HEK293 (cell line): ENCODE measurements around the gene CEP112.

Experiments
- CTCF ChIP-seq: fragments of 450-650 bp; formaldehyde crosslinking; IDR thresholded peaks from 2 replicates; pipeline ENCODE4 v1.5.1; 2016; ENCODE audit warnings: missing biosample characterization, missing genetic modification characterization
- KLF1 ChIP-seq: fragments of 450-650 bp; formaldehyde crosslinking; IDR thresholded peaks from 2 replicates; pipeline ENCODE4 v1.5.1; 2016; ENCODE audit warnings: missing biosample characterization, missing genetic modification characterization
- PATZ1 ChIP-seq: fragments of 450-650 bp; formaldehyde crosslinking; IDR thresholded peaks from 2 replicates; pipeline ENCODE4 v1.5.1; 2016; ENCODE audit warnings: missing biosample characterization, missing genetic modification characterization
- PRDM10 ChIP-seq: fragments of 450-650 bp; formaldehyde crosslinking; IDR thresholded peaks from 2 replicates; pipeline ENCODE4 v1.5.1; 2016; ENCODE audit warnings: missing biosample characterization, missing genetic modification characterization
- RBAK ChIP-seq: fragments of 450-650 bp; formaldehyde crosslinking; IDR thresholded peaks from 2 replicates; pipeline ENCODE4 v1.5.1; 2016; ENCODE audit warnings: missing biosample characterization, missing genetic modification characterization
- REST ChIP-seq: fragments of 450-650 bp; formaldehyde crosslinking; IDR thresholded peaks from 2 replicates; pipeline ENCODE4 v1.5.1; 2016; ENCODE audit warnings: missing biosample characterization, missing genetic modification characterization
- TCF7L2 ChIP-seq: IDR thresholded peaks from 2 replicates; pipeline ENCODE4 v1.6.1; 2011; ENCODE audit warnings: low read depth, mild to moderate bottlenecking, inconsistent platforms, low read length, moderate library complexity, borderline replicate concordance
- ZEB2 ChIP-seq: fragments of 450-650 bp; formaldehyde crosslinking; IDR thresholded peaks from 2 replicates; pipeline ENCODE4 v1.5.1; 2016; ENCODE audit warnings: missing biosample characterization, missing genetic modification characterization
- ZNF23 ChIP-seq: fragments of 450-650 bp; formaldehyde crosslinking; IDR thresholded peaks from 2 replicates; pipeline ENCODE4 v1.5.1; 2016; ENCODE audit warnings: missing biosample characterization, missing genetic modification characterization, borderline replicate concordance
- ZNF514 ChIP-seq: fragments of 450-650 bp; formaldehyde crosslinking; IDR thresholded peaks from 2 replicates; pipeline ENCODE4 v1.5.1; 2016; ENCODE audit warnings: missing biosample characterization, missing genetic modification characterization
- ZNF548 ChIP-seq: fragments of 450-650 bp; formaldehyde crosslinking; IDR thresholded peaks from 2 replicates; pipeline ENCODE4 v1.5.1; 2016; ENCODE audit warnings: missing biosample characterization, missing genetic modification characterization
- ZNF626 ChIP-seq: fragments of 450-650 bp; sonication (Bioruptor Pico); formaldehyde crosslinking; IDR thresholded peaks from 2 replicates; pipeline ENCODE4 v1.5.1; 2018; ENCODE audit warnings: missing biosample characterization, missing genetic modification characterization, inconsistent platforms
- ZXDB ChIP-seq: fragments of 450-650 bp; formaldehyde crosslinking; IDR thresholded peaks from 2 replicates; pipeline ENCODE4 v1.5.1; 2016; ENCODE audit warnings: missing biosample characterization, missing genetic modification characterization

- TF ChIP-seq TCF7L2 (no peak), ZNF514 (tag by site-specific recombination) (no peak), ZNF626 (tag by site-specific recombination) (no peak), PATZ1 (no peak), ZNF548 (tag by site-specific recombination) (no peak), RBAK (tag by site-specific recombination) (no peak), KLF1 (tag by site-specific recombination) (no peak), ZNF23 (no peak), ZEB2 (no peak), CTCF (tag by site-specific recombination) (no peak), ZXDB (tag by site-specific recombination) (no peak), PRDM10 (tag by site-specific recombination) (no peak), REST (no peak)
Observed at GRCh38 chr17:65644545-65644944, 547.4 kb downstream of the CEP112 start.
